G401 (cell line): ENCODE data around the gene PASK. TPM values are rescaled to one million over a fixed set of nuclear protein-coding genes. Genes with fewer than 3 reads are reported as not detected.
A peak's percentile ranks its signal among the peaks of the same experiment; 100 is the strongest.

Experiments
- DNase-seq: peaks from one replicate; pipeline ENCODE4 v3.0.0-alpha.2; 2015; ENCODE audit warnings: low spot score
- in situ Hi-C: cut with HindIII; loops from 2 replicates; pipeline ENCODE4 v1.10.0; 2016; ENCODE audit warnings: low sequenced_read_pairs, mixed read lengths
- total RNA-seq: library from RNA; depleted of rRNA; stranded (reverse); fragments of >200 nt; shearing (Covaris generic); gene quantifications from 2 replicates; pipeline ENCODE4 v1.2.3, GENCODE V29; 2014

Gene PASK
- total RNA-seq, 1 experiment from 2014 or later = 20.7 TPM

DNA sequence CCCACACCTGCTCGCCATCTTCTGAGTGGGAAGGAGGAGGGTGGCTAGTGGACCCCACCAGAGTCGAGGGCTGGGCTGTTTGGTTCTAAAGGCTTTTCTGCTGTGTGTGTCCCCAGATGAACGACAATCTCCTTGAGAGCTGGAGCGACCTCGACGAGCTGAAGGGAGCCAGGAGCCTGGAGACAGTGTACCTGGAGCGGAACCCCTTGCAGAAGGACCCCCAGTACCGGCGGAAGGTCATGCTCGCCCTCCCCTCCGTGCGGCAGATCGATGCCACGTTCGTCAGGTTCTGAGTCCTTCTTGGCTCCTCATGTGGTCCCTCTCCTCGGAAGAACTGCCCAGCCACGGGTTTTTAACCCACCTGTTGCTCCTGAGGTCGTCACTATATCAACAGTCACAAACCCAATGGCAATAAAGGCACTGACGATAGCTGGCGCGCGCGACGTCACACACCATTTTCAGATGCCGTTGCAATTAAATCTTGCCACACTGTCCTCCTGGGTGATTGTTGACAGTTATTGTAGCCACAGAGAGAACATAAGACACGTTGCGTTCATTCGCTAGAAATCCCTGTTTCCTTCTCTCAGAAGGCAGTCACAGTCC lies 33.4 kb upstream of the PASK start:
- in situ Hi-C loops = no loop called here
- DNase-seq = no peak

DNA sequence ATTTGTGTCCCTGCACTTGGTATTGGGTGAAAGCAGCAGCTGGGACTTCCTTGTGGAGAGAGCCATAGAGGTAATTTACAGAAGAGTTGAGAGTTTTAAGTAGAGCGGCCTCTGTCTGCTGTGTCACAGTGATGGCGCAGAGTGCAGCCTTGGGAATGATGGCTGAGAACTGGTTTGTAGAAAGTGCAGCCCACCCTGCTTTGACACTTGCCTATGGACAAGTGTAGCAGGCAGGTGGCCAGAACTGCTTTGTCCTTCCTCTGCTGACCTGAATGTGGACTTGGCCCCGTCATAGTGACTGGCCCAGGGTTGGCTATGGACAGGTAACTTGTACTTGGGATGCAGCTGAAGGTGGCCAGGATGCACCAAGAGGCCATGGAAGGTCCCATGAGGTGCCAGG lies 32.9 kb upstream of the PASK start:
- in situ Hi-C loops = no loop called here
- no peak for DNase-seq

DNA sequence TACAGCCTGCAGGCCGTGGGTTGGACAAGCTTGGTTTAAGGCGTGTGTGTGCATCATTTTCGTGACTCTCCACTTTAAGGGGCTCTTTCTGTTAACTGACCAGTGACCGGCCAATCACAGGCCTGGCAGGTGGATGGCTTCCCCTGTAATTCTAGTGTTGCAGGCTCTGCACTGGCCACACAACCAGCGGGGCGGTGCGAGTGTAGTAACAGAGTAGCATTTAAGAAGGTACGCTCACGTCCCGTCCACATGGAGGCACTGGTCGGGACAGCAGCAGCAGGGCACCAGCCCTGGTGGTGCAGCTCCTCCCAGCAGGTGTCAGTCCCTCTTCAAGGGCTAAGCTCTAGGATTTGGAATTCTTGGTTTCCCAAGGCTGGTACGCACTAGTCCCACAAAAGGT lies 31.2 kb upstream of the PASK start:
- in situ Hi-C loops = no loop called here
- peak; percentile 7 for DNase-seq

GRCh38 chr2:241179899-241180298 lies 30.6 kb upstream of the PASK start:
- in situ Hi-C loops = no loop called here
- no peak for DNase-seq

- in situ Hi-C loops = no loop called here
- DNase-seq = no peak
Measured at GRCh38 chr2:241178961-241179360, 29.7 kb upstream of the PASK start.

DNA sequence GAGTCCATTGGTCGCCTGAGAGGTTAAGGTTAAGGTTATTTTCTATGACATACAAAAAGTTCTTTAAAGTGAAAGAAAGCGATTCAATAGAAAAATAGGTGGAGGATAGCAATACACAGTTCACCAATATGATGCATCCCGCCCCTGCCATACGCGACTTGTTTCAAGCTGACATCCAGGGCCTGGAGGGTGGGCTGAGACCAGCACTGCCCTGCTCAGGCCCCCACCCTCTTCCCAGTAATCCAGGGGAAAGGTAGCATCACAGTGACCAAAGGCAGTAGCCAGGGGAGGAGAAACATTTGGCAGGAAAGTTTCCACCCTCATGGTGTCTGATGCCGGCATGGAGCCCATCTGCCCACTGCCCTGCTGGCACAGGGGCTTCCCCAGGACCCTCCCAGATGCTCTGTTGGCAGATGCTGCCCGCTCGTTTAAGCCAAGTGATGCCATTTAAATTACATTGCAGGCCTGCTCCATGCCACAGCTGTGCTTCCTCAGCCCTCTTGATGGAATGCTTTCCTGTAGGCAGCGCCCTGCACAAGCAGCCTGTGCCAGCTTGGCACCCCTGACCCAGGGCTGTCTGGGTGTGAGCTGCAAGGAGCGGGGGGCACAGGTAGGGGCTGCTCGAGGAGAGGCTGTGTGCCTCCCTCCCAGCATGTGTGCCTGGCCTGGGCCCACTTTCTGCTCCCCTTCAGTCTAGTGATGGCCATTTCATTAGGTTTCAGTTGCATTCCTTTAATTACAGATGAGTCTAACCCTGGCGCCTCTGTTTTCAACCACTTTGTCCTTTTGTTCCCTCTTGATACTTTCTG lies 28.5 kb upstream of the PASK start:
- DNase-seq = no peak
- in situ Hi-C loops = no loop called here

DNA sequence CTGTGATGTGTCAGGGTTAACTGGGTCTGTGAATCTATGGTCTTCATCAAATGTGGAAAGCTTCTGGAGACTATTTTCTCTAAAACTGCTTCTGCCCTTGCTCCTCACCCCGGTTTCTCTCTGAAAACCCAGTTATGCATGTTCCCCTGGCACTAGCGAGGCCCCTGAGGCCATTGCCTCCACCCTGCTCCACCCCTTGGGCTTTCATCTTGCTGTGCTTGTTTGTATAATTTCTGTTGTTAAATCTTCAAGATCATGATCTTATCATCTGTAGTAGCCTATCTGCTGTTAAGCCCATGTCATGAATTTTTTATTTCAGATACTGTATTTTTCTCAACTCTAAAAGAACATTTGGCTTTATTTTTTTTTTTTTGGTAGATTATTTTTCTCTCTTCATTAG lies 24.3 kb upstream of the PASK start:
- DNase-seq = no peak
- in situ Hi-C loops = no loop called here

DNA sequence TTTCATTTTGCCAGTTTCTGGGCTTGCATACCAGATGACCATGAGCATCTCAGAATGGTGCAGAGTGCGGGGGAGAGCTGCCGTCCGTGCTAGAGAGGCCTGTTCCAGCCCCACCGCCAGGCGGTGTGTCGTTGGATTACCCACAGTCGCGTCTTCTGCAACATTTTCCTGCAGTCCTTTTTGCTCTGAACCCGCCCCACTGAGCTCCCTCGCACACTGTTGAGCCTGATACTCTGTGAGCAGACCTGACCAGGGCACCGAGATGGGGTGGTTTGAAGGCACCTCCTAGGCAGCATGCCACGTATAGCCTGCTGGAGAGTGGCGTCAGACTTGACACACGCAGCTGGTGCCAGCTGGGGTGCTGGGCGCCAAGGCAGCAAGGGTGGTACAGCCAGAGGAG lies 19.1 kb upstream of the PASK start:
- in situ Hi-C loops = no loop called here
- DNase-seq = no peak

DNA sequence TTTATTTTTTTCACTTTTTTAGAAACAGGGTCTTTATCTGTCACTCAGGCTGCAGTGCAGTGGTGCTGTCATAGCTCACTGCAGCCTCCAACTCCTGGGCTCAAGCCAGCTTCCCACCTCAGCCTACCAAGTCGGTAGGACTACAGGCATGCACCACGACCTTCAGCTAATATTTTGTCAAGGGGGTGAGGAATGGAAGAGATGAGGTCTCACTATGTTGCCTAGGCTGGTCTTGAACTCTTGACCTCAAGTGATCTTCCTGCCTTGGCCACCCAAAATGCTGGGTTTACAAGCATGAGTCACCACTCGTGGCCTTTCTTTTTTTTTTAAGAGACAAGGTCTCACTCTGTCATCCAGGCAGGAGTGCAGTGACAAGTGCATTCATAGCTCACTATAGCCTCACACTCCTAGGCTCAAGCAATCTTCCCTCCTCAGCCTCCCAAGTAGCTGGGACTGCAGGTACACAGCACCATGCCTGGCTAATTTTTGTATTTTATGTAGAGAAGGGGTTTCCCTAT lies 14.4 kb upstream of the PASK start:
- in situ Hi-C loops = no loop called here
- no peak for DNase-seq

GRCh38 chr2:241161646-241162281 lies 12.5 kb upstream of the PASK start:
- DNase-seq = peak; percentile 23
- in situ Hi-C loops = no loop called here

DNA sequence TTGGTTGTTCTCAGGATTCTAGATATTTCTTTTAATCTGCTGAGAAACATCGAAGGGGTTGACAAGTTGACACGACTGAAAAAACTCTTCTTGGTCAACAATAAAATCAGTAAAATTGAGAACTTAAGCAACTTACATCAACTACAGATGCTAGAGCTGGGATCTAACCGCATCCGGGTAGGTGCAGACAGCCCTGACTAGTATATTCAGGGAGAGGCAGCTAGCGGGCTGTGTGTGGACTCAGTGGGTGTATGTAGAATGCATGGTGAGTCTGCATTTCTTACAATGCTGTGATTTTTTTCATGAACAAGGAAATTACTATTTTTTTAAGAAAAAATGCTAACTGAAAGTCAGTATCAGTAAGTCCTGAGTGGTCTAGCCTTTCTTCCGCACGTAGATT lies 11.0 kb upstream of the PASK start:
- in situ Hi-C loops = no loop called here

DNA sequence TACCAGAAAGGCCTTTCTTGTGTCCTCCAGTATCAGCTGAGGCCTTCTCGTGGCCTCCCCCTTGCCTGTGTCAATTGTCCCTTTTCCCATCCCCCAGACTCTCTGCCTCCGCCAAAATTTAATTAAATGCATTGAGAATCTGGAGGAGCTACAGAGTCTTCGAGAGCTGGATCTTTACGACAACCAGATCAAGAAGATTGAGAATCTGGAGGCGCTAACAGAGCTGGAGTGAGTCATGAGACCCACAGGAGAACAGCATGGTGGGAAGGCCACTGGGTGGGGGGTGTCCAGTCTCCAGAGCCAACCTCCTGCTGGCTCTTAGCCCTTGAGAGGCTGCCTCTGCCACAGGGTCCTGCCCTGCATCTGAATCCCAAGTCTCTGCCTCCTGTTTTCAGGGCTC lies 9.8 kb upstream of the PASK start:
- in situ Hi-C loops = no loop called here

More for the DNA sequence above, 11.0 kb upstream of the PASK start:
- DNase-seq = no peak

DNA sequence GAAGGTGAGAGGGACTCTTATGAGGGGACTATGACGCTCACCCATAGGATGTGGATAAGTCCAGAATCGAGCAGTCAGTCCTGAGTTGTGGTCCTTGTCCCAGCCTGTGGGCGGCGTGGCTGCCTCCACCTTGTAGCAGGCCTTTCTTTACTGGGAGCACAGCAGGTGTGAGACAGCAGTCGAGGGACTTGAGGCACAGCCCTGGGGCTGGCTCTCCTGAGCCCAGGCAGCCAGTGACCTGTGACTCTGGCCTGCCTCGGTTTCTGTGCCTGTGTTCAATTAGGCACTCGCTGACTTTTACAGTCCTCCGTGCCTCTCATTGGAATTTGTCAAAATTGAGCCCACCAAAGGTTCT lies 9.3 kb upstream of the PASK start:
- DNase-seq = no peak
- in situ Hi-C loops = no loop called here

More for the DNA sequence above, 9.8 kb upstream of the PASK start:
- DNase-seq = no peak

DNA sequence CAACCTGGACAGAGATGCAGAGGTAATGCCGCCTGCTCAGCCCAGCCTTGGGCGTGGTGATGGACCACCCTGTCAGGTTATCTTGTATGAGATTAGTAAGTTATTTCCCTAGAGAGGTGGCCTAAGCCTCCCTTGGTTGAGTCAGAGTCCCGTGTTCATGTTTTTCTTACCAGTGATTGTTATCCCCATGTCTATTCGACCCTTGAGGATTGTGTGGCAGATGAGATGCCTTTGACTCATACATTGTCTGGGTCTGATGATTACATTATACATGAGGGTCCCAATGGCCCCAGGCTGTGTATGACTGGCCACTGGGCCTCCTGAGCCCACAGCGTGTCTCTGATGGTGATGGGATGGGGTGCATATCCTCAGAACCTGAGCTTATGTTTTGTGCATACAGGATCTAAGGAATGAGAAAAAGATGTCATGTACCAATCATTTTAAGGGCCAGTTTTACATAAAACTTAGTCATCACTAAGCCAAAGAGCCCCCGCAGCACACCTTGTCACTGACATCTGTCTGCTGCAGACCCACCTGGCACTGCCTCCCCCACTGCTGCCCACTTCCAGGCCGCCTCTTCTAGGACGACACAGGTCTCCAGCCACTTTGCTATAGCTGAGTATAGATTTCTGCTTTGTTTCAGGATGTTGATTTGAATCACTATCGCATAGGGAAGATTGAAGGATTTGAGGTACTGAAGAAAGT lies 8.7 kb upstream of the PASK start:
- in situ Hi-C loops = no loop called here

GRCh38 chr2:241156971-241157441 lies 7.7 kb upstream of the PASK start:
- DNase-seq = peak; percentile 70
- in situ Hi-C loops = no loop called here

More for the DNA sequence above, 8.7 kb upstream of the PASK start:
- DNase-seq = no peak

DNA sequence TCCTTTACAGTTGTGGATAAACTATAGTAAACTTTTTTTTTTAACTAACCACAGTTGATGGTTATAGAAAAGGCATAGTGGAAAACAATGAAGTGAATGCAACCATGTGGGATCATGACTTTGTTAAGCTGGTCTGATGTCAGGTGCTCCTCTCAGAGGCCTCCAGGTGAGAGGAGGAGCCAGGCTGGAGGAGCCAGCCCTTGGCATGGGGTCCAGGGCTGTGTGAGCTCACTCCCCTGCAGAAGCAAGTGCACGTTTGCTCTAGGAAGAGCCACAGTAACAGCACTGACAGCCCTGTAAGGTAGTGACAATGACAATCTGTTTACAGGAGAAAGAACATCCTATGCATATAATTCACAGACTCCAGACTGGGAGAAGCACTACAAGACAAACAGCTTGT lies 6.7 kb upstream of the PASK start:
- in situ Hi-C loops = no loop called here
- no peak for DNase-seq

DNA sequence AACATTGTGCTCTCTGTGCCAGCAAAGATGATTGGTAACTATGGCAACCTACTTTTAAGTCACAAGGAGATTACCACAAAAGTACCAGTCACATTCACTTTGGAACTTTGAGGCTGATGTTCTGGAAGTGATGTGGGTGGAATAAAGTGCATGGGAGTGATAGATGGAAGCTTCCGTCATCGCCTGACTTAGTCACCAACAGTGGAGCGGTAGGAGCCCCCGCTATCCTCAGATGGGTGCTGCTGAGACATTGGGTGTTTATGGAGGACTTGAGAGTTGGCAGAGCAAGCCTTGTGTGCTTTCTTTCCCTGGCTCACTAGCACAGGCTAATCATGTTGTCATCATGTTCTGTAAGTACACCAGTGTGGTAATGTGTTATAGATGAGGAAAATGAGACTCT lies 5.6 kb upstream of the PASK start:
- in situ Hi-C loops = no loop called here
- no peak for DNase-seq

- DNase-seq = no peak
- in situ Hi-C loops = no loop called here
Measured at GRCh38 chr2:241153616-241154015, 4.3 kb upstream of the PASK start.

GRCh38 chr2:241151934-241152660 lies 2.8 kb upstream of the PASK start:
- in situ Hi-C loops = no loop called here
- DNase-seq = no peak
